Skin of body (tissue), 2 donors: ENCODE measurements around the gene CEP350. TPM values are rescaled to one million over a fixed set of nuclear protein-coding genes. Genes with fewer than 3 reads are reported as not detected.
"Not testable (repeated sequence)": the region's sequence is repeated elsewhere in the genome, so short reads cannot be mapped to it uniquely, and the experiment has no call there.

Source experiments
- DNase-seq: peaks from one replicate; lab custom pipeline; 2025; lab: John Stamatoyannopoulos, UW
- total RNA-seq: library from RNA; depleted of rRNA; stranded (reverse); fragments of >200 nt; gene quantifications from one replicate; pipeline ENCODE4 v1.2.3, GENCODE V29; 2014

Gene CEP350
- total RNA-seq, 1 donor from 2014 or later, result 69.0 TPM

DNA sequence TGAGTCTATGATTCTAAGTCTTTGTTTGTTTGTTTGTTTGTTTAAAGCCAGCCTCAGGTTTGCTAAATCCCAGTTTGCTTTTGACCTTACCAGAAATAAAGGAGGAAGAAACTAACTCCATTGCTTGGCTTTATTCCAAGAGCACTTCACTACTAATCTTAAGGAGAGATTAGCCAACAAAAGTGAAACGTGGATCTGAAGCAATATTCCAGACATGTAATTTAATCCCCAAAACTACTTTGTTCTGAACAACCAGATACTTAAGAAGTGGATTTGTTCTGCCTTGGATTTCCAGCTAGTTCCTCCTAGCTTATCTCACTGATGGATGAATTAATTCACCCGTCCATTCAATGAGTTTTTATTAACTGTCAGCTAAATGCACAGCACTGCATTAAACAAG lies 15.9 kb upstream of the CEP350 start:
- no peak for DNase-seq

DNA sequence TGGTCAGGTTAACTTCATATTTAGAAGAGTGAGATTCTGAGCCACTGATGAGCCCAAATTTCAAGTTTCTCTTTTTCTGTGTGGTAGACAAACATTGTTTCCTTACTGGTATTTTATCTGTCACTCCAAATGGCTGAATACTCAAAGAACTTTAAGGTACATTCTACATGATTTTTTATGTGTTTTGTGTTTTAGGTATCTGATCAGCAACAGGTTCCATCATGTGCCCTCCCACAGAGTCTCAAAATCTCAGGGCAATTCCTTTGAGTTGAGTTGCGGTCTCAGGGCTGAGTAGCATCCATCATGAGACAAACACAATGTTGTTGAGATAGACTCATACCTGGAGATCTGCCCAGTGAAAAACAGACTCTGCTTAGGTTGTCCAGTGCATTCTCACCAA lies 14.7 kb upstream of the CEP350 start:
- DNase-seq, result no peak

DNA sequence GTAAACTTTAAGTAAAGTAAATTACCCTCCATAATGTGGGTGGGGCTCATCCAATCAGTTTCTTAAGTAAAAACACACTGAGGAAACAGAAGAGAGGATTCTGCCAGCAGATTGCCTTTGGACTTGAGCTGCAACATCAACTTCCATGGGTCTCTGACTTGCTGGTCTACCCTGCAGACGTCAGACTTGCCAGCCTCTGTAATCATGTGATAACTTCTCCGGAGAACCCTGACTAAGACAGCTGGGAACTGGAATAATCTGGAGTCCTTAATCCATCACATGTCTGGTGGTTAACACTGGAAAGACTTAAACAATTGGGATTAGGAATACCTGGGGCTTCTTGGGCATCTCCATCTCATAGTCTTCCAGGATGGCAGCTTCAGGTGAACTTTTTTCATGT lies 13.2 kb upstream of the CEP350 start:
- DNase-seq, result no peak

DNA sequence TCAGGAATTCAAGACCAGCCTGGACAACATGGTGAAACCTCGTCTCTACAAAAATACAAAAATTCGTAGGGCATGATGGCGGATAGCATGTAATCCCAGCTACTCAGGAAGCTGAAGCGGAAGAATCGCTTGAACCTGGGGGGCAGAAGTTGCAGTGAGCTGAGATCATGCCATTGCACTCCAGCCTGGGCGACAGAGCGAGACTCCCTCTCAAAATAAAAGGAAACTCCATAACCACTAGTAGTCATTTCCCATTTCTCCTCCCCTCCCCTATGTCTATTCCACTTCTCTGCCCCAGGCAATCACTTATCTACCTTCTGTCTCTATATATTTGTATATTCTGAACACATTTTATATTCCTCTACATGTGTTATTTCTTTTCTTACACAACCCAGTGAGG lies 4.0 kb upstream of the CEP350 start:
- DNase-seq, result no peak

DNA sequence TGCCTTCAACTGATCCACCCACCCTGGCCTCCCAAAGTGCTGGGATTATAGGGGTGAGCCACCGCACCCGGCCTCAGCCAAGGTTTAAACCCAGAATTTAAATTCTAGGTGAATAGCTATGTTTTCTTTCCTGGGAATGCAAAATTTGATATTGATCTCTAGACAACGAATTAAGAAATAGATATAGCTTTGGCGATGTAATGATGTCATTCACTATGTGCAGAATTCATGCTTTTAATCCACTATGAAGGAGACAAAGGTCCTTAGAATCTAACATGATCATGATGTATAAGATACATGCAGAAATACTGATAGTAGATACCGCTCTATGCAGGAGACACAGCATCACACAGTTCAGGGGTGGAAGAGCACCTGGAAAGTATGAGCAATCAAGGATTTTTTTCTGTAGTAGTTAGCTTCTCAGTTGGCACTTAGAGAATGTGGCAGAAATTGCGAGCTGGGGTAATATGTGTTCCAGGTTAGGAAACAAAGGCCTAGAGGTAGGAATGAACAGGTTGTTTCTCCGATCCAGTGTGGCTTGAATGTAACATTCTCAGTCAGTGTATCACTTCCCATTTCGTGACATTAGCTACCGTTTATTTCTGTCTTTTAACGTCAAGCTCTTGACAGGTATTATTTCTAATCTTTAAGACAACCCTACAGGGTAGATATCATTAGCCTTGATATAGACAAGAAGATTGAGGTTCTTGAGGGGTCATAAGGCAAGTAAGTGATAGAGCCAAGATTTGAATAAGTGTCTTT lies 3.0 kb upstream of the CEP350 start:
- no peak for DNase-seq

DNA sequence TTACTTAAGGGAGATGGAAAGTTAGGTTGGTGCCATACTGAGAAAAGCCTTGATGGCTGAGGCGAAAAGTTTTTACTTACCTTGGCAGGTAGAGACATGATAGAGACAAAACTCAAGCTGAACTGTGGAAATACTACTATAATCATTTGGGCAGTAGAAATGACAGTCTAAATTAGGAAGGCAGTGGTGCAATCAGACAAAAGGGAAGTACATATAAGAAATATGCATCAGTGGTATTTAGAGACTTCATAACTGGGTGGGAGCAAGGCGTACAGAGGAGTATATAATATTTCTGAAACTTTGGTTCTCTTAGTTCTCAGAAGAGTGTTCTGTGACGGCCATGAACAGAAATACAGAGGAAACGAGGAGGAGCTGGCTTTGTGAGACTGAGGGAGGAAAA lies 2.4 kb upstream of the CEP350 start:
- DNase-seq, result no peak

DNA sequence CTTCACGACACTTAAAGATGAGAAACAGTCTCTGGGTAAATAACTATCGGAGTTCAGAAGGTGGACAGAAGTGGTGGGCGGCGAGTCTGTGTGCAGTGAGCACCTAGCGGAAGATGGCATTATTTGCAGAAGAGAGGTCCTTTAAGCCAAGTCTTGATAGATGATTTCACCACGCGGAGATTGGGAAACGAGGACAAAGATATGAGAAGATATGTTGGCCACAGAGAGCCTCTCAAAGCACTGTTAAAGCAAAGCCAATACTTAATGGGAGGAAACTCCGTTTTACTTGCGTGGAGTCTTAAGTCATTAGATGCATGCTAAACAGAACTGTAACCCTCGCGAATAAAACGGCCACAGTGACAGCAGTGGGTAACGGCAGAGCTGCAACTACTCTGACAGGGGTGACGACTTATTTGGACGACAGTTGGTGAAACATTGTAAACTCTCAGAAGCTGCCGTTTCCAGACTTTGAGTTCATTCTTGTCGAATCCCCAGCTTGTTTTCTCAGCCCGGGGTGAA lies 577 bp upstream of the CEP350 start:
- no peak for DNase-seq

DNA sequence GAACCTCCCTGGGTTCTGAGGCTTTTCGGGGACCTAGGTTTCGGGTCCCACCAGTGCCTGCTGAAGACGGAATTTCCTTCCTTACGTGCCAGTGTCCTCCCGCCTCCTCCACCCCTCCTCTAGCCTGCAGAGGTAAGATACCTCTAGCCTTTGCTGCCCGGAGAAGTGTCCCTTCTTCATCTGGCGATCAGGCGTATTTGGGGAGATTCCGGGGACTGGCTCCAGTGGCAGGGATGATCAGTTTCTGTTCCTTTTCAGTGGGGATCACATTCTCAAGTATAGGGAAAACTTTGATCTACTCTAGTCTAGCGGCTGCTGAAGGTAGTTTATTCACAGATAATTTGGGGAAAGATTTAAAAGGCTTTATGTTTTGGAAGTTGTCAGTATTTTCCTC lies 674 bp downstream of the CEP350 start:
- DNase-seq, result peak; percentile 17

DNA sequence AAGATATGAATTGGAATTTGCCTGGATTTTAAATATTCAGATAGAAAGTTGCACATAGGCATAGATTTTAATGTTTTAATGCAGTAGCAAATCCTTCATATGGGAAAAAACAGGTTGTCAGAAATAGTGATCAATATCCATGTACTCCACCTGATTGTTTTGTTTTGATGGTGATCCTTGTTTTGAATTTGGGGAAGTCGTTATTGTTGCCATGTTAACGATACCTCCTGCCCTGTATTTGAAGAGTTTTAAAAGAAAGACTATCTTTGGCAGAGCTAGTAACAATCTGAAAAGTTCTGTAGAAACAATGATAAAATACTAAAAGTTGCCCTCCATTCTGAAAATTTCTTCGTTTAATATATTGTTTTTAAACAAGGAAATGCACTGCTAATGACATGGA lies 1.1 kb downstream of the CEP350 start:
- no peak for DNase-seq

DNA sequence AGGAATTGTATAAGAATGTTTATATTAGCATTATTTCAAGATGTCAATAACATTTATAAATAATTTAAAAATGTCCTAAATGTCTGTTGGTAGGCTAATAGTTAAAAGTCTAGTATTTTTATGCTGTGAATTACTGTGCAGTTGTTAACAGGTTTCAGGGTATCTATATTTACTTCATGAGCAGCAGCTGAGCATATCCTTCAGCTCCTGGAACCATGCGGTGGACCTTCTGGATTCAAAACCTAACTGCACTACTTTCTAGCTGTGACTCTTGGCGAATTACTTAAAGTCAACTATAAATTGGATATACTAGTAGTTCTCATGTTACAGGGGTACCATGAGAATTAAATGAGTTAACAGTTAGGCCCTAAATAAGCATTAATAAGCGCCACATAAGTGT lies 3.7 kb downstream of the CEP350 start:
- DNase-seq, result no peak

DNA sequence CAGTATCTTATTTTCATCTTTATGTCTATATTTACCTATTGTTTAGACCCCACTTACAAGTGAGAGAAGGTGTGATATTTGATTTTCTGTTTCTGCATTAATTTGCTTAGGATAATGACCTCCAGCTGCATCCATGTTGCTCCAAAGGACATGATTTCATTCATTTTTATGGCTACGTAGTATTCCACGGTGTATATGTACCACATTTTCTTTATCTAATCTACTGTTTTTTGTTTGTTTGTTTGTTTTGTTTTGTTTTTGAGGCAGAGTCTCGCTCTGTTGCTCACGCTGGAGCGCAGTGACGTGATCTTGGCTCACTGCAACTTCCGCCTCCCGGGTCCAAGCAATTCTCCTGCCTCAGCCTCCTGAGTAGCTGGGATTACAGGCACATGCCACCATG lies 7.6 kb downstream of the CEP350 start:
- DNase-seq, result not testable (repeated sequence)

DNA sequence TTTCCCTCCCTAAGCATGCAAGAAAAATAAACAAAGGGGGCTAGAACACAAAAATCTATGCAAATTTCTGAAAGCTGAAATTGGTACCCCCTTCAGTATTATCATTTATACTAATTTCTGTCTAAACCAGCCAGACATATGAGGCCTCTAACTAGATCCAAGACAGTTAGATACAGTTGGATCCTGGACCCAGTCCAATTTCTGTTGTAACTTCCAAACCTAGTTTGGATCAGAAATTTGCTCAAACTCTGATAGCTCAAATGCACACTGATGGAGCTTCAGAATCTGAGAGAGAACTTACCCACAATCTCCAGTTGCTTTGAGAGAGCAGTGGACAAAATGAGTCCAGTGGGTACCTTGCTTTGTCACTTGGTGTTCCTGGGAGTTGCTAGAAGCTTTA lies 11.9 kb downstream of the CEP350 start:
- no peak for DNase-seq

DNA sequence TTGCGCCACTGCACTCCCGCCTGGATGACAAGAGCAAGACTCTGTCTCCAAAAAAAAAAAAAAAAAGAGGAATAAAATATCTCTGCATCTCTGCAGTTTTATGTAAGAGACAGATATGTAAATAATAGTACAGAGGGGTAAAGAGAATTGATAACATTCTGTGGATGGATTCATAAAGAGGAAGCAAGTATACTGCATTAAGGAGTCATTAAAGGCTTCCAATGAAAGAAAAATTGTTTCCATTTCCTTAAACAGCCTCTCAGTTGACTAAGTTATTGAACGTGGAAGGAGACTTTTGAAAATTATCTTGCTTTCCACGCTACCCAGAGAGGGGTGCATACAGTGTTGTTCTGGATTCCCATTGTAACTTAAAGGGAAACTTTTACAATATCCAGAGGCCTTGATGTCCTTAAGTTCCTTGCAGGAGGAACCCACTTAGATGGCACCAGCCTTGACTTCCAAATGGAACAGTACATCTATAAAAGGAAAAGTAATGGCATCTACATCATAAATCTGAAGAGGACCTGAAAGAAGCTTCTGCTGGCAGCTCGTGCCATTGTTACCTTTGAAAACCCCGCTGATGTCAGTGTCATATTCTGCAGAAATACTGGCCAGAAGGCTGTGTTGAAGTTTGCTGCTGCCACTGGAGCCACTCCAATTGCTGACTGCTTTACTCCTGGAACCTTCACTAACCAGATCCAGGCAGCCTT lies 13.8 kb downstream of the CEP350 start:
- DNase-seq, result no peak

DNA sequence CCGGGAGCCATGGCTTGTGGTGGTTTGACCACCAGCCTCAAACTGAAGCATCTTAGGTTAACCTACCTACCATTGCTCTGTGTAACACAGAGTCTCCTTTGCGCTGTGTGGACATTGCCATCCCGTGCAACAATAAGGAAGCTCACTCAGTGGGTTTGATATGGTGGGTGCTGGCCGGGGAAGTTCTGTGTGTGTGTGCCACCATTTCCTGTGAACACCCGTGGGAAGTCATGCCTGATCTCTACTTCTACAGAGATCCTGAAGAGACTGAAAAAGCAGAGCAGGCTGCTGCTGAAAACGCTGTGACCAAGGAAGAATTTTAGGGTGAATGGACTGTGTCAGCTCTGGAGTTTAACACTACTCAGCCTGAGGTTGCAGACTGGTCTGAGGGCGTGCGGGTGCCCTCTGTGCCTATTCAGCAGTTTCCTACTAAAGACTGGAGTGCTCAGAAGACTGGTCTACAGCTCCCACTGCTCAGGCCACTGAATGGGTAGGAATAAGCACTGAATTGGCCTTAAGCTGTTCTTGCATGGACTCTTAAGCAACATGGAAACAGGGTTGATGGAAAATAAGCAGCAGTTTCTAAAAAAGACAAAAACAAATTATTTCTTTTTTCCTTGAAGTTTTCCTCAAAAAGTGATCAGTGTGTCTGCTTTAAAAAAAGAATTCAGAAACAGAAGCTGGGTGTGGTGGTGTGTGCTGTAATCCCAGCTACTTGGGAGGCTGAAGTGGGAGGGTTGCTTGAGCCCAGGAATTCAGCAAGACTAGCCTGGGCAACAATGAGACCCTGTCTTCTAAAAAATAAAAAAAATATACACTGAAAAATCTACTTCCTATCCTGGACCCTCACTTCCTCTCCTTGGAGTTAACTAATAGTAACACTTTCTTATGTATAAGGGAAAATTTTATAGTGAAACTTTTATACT lies 14.6 kb downstream of the CEP350 start:
- DNase-seq, result no peak

DNA sequence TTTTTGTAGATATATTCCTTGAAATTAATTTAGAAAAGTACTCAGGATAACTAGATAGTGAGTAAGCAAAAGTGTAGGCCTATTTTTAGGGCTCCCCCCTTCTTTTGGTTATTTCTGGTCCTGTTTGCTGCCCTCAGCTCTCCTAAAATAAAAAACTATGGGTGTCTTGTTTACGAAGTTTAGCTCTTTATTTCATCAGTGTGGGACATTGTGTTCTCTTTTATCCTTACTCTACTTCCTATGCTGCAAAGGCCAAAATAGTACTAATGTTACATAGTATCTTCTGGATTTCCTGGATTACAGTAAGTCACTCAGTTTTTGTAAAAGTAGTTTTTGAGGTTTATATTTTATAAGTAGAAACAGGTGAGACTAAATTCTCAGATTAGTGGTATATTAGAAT lies 15.4 kb downstream of the CEP350 start:
- no peak for DNase-seq

DNA sequence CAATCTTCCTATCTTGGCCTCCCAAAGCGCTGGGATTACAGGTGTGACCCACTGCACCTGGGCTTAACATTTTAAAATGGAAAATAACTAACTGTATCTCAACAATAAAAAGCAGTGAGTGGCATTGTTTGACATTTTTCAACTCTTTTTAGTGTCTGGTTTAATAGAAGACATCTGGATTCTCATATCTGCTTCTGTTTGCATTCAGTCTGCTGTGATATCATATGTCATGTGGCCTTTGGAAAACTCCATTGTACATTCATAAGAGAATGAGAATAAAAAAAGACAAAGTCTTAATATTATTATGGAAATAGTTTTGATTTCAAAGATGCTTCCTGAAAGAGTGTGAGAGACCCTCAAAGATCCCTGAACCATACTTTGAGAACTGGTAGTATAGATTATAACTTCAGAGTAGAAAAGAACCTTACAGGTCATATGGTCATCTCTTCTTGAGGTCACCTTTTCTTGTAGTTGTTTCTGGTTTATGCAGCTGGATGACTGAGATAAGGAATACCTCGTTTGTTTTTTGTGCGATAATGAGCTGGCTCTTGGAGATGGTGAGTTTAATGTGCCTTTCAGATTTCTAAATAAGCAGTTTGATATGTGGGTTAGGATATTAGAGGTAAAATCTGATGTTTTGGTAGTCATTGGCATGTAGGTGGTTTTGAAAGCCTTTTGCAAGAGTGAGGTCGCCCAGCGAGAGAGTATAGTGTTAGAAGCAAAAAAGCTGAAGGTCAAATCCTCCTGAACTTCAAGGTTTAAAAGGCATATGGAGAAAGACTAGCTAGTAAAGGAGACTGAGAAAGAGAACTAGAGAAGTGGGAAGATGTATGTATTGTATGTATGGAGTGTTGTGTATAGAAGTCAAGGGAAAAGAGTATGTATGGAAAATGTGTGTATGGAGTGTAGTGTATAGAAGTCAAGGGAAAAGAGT lies 17.2 kb downstream of the CEP350 start:
- no peak for DNase-seq

DNA sequence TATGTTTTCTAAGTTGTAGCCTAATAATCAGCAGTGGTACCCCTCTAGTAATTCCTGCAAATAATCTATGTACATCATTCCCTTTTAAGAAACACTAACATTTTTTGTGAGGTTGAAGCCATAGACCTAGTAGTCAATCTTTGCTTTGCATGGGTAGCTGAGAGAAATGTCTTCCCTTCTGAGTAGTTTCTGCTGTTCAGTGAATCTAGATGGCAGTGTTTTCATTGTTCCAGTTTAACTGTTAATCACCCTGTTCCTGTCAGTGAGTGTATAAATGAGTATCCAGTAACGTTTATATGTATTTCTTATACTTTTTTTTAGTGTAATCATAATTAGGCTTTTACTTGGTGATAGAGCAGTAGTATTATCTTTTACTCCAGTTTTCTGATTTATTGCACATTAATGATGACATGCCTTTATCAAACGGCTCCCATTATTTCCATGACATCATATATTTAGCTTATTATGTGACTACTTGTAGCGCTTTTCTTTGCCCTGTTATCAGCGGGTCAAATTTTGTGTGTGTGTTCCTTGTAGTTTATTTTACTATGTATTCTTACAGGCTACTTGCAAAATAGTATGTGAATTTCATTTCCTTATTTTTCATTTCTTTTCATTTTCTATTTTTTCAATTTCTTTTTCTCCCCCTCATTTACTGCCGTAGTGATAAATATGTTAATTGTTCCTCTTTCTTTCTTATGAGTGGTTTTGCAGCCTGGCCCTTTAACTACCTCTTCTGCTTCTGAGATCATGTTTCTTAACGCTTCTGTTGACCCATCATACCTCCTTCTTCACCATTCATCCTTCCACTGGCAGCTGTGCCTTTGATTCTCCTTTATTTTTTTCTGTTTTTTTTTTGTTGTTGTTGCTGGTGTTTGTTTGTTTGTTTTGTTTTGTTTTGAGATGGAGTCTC lies 18.8 kb downstream of the CEP350 start:
- DNase-seq, result no peak

DNA sequence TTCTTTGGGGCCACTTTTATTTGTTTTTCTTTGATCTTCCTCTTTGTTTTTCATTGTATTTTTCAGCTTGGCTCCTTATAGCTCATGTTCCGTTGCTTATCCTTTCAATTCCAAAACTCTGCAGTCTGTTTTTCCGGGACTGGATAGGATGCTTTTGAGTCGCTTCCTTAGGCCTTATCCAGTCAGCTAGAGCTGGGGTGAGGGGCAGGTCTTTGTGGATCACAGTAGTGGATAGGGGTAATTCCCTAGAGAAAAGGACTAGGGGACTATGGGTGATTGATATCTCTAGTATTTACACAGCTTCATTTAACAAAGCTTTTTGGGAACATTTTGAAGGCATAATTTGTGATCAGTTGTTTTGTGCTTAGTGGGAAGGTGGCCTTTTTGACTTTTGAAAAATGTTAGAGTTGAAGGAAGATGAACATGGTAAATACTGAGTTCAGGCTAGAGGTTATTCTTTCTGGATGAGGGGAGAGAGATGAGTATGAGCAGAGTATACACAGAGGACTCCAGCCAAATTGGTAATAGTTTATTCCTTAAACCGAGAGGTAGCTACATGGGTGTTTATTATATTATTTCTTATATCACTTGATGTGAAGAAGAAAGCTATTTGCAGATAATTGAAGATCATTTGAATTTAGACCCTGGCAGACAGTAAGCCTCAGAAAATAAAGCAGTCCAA lies 22.5 kb downstream of the CEP350 start:
- DNase-seq, result no peak
